OCI-LY1 (cell line): Measurements from ENCODE around the gene BTN3A1.

Source experiments
- EZH2 ChIP-seq: fragments of 200-600 bp; sonication (generic), shearing (Covaris generic); IDR thresholded peaks from 2 replicates; pipeline ENCODE4 v1.8.0; 2017; ENCODE audit warnings: borderline replicate concordance, mixed run types, mild to moderate bottlenecking, antibody characterized with exemption, low read length, moderate library complexity, mixed read lengths
- TF ChIP-seq, protein P1 (sequence below): fragments of 200-600 bp; sonication (generic), shearing (Covaris generic); IDR thresholded peaks from 2 replicates; pipeline ENCODE4 v1.5.1; 2017; ENCODE audit warnings: mild to moderate bottlenecking, antibody characterized with exemption, low read length, moderate library complexity, mixed read lengths

DNA sequence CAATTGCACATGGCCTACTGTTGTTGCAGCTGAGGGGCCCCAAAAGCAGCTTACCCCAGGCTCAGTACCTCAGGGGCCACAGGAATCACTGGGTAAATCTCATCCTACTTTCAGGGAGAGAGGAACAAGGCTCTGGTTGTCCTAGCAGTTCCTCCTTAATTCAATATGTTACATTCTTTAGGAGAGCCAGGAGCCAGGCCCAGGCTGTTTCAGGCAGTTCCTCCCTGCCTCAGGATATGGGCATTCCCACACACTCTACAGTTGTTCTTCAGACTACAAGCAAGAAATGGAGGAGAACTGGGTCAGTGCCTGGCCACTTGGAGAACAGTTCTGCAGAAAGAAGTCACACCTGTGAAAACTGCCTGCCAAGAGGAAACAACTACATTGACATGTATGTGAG, 46.7 kb upstream of the BTN3A1 start:
- TF ChIP-seq, protein P1, sequence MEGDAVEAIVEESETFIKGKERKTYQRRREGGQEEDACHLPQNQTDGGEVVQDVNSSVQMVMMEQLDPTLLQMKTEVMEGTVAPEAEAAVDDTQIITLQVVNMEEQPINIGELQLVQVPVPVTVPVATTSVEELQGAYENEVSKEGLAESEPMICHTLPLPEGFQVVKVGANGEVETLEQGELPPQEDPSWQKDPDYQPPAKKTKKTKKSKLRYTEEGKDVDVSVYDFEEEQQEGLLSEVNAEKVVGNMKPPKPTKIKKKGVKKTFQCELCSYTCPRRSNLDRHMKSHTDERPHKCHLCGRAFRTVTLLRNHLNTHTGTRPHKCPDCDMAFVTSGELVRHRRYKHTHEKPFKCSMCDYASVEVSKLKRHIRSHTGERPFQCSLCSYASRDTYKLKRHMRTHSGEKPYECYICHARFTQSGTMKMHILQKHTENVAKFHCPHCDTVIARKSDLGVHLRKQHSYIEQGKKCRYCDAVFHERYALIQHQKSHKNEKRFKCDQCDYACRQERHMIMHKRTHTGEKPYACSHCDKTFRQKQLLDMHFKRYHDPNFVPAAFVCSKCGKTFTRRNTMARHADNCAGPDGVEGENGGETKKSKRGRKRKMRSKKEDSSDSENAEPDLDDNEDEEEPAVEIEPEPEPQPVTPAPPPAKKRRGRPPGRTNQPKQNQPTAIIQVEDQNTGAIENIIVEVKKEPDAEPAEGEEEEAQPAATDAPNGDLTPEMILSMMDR: no peak
- TF ChIP-seq EZH2: no peak
